PC-3 (cell line): ENCODE data around the gene CEPT1. TPM values are rescaled to one million over a fixed set of nuclear protein-coding genes. Genes with fewer than 3 reads are reported as not detected.

ENCODE experiments used
- ATAC-seq: fragments of 200-7000 bp; cut with Tn5 transposase; 2 replicates; pipeline ENCODE4 v1.9.1; 2020; ENCODE audit warnings: mild to moderate bottlenecking, moderate library complexity
- BruUV-seq: library from RNA; stranded (reverse); fragments of 400-500 nt; replicated peaks from 2 replicates; lab custom pipeline; 2021; lab: Mats Ljungman, UMichigan
- CTCF ChIA-PET: fragments of 300-600 bp; sonication (Branson Sonifier 250); formaldehyde crosslinking; loops from one replicate; lab custom pipeline; 2022; ENCODE audit warnings: antibody characterized with exemption; lab: Charles Lee
- POLR2A ChIA-PET: fragments of 300-600 bp; sonication (Branson Sonifier 250); formaldehyde crosslinking; loops from one replicate; lab custom pipeline; 2022; ENCODE audit warnings: antibody characterized with exemption; ENCODE audit not compliant: unreplicated experiment; lab: Charles Lee
- DNase-seq: peaks from one replicate; pipeline ENCODE4 v3.0.0-alpha.2; 2015
- H2AFZ ChIP-seq: fragments of 300-600 bp; sonication (generic); 2 replicates; pipeline ENCODE4 v1.6.0; 2016; ENCODE audit warnings: antibody characterized with exemption, low read length
- H3F3A ChIP-seq: fragments of 300-600 bp; sonication (generic); one replicate; pipeline ENCODE4 v1.6.0; 2017; ENCODE audit warnings: antibody characterized with exemption, low read length, control low read depth, mild to moderate bottlenecking; ENCODE audit not compliant: unreplicated experiment
- H3K27ac ChIP-seq: fragments of 300-600 bp; sonication (generic); 2 replicates; pipeline ENCODE4 v1.5.1; 2016; ENCODE audit warnings: mild to moderate bottlenecking, low read length
- H3K27me3 ChIP-seq: fragments of 300-600 bp; sonication (generic); 2 replicates; pipeline ENCODE4 v1.6.1; 2016; ENCODE audit warnings: low read length, mixed read lengths
- H3K36me3 ChIP-seq: fragments of 300-600 bp; sonication (generic); 2 replicates; pipeline ENCODE4 v1.6.1; 2016; ENCODE audit warnings: low read depth, mixed run types, low read length, mixed read lengths
- H3K4me1 ChIP-seq: fragments of 300-600 bp; sonication (generic); 2 replicates; pipeline ENCODE4 v1.5.1; 2016; ENCODE audit warnings: low read length; ENCODE audit not compliant: insufficient read depth
- H3K4me2 ChIP-seq: fragments of 300-600 bp; sonication (generic); 2 replicates; pipeline ENCODE4 v1.6.0; 2016; ENCODE audit warnings: low read length
- H3K4me3 ChIP-seq: fragments of 300-600 bp; sonication (generic); 2 replicates; pipeline ENCODE4 v1.5.1; 2016; ENCODE audit warnings: mild to moderate bottlenecking, low read length, mixed read lengths
- H3K79me2 ChIP-seq: fragments of 300-600 bp; sonication (generic); 2 replicates; pipeline ENCODE4 v1.6.1; 2017; ENCODE audit warnings: low read length, mixed read lengths
- H3K9ac ChIP-seq: fragments of 300-600 bp; sonication (generic); 2 replicates; pipeline ENCODE4 v1.6.0; 2016; ENCODE audit warnings: mild to moderate bottlenecking, low read length
- H3K9me2 ChIP-seq: fragments of 300-600 bp; sonication (generic); replicated peaks from 2 replicates; pipeline ENCODE4 v1.6.1; 2016; ENCODE audit warnings: mixed run types, low read length, mixed read lengths
- H3K9me3 ChIP-seq: fragments of 300-600 bp; sonication (generic); 2 replicates; pipeline ENCODE4 v1.6.1; 2016; ENCODE audit warnings: low read length, mixed read lengths
- H4K20me1 ChIP-seq: fragments of 300-600 bp; sonication (generic); 2 replicates; pipeline ENCODE4 v1.6.1; 2016; ENCODE audit warnings: low read length, mixed read lengths
- CTCF ChIP-seq: fragments of 300-600 bp; sonication (generic); conservative IDR thresholded peaks from 2 replicates; pipeline ENCODE4 v1.5.1; 2017; ENCODE audit warnings: antibody characterized with exemption, low read depth, mild to moderate bottlenecking, low read length
- EZH2 ChIP-seq: fragments of 300-600 bp; sonication (generic); IDR thresholded peaks from one replicate; pipeline ENCODE4 v1.6.1; 2017; ENCODE audit warnings: antibody characterized with exemption, mild to moderate bottlenecking, low read length; ENCODE audit not compliant: unreplicated experiment
- EZH2phosphoT487 ChIP-seq: fragments of 300-600 bp; sonication (generic); IDR thresholded peaks from 2 replicates; pipeline ENCODE4 v1.6.1; 2018; ENCODE audit warnings: mild to moderate bottlenecking, antibody characterized with exemption, low read length, borderline replicate concordance
- intact Hi-C: fragments of 100-400 bp; cut with micrococcal nuclease; formaldehyde crosslinking; loops from 2 replicates; pipeline ENCODE4 v1.9.0; 2023
- total RNA-seq: library from RNA; depleted of rRNA; stranded (reverse); fragments of >200 nt; gene quantifications from 2 replicates; pipeline ENCODE4 v1.2.3, GENCODE V29; 2014

The CEPT1 gene
- total RNA-seq, 1 experiment from 2014 or later = 20.6 TPM

GRCh38 chr1:111227434-111227833 lies 87.4 kb downstream of the CEPT1 start, which contains the start of gene CHI3L2:
Gene CHI3L2 (plus strand): TSS chr1:111227713. CDS start chr1:111227730, 17 bp downstream.
- POLR2A ChIA-PET = interaction anchor here (0.6 kb wide), 1 partner anchor 172 kb away, joined by 5 read pairs; no protein-coding TSS in a partner anchor
- ATAC-seq = no peak
- intact Hi-C loops = loop anchor here (5.0 kb wide), 1 partner anchor 540 kb away; no protein-coding TSS in a partner anchor
- no peaks in the 10 kb centered on the region for H3K9me2 ChIP-seq
- CTCF ChIA-PET = no interaction called here
- peak within 1 kb of the TSS; percentile 77 for H3K4me2 ChIP-seq
- H3K36me3 ChIP-seq = no peaks in the 10 kb centered on the region
- H3K4me1 ChIP-seq = peaks cover 37% of the 10 kb centered on the region
- H3K79me2 ChIP-seq = no peaks in the 10 kb centered on the region
- peak within 1 kb of the TSS; percentile 63 for H2AFZ ChIP-seq
- no peaks in the 10 kb centered on the region for H3K9me3 ChIP-seq
- TF ChIP-seq CTCF (no peak), EZH2 (no peak), EZH2phosphoT487 (no peak)
- peak within 1 kb of the TSS; percentile 9; the same call in 1 of the 2 replicates for H3K4me3 ChIP-seq
- no peak for DNase-seq
- BruUV-seq = no TSS peak
- no peaks in the 10 kb centered on the region for H3K27me3 ChIP-seq
- no peaks in the 10 kb centered on the region for H3F3A ChIP-seq
- H3K9ac ChIP-seq = peak within 1 kb of the TSS; percentile 46
- H4K20me1 ChIP-seq = no peaks in the 10 kb centered on the region
- H3K27ac ChIP-seq = peak within 1 kb of the TSS; percentile 89

- BruUV-seq = no TSS peak
- H3K27ac ChIP-seq = peak overlapping the region; percentile 89
These were observed 88.1 kb downstream of the CEPT1 start for GRCh38 chr1:111227851-111228747.

More at GRCh38 chr1:111227851-111228747, 88.1 kb downstream of the CEPT1 start:
- DNase-seq (peak; percentile 91), ATAC-seq (peak; percentile 100)
- H3K79me2 ChIP-seq = no peaks in the 10 kb centered on the region
- intact Hi-C loops = loop anchor here (5.0 kb wide), 1 partner anchor 539 kb away; no protein-coding TSS in a partner anchor
- H3K9me3 ChIP-seq = no peaks in the 10 kb centered on the region
- H3K9me2 ChIP-seq = no peaks in the 10 kb centered on the region
- peak overlapping the region; percentile 77 for H3K4me2 ChIP-seq
- H3F3A ChIP-seq = no peaks in the 10 kb centered on the region
- POLR2A ChIA-PET = interaction anchor here (0.6 kb wide), 1 partner anchor 172 kb away, joined by 5 read pairs; no protein-coding TSS in a partner anchor
- H3K4me1 ChIP-seq = peaks cover 31% of the 10 kb centered on the region
- no peaks in the 10 kb centered on the region for H3K36me3 ChIP-seq
- H3K4me3 ChIP-seq = peak overlapping the region; percentile 9; the same call in 1 of the 2 replicates
- H2AFZ ChIP-seq = peak overlapping the region; percentile 63
- CTCF ChIA-PET = interaction anchor here (0.6 kb wide), 1 partner anchor 106 kb away, joined by 3 read pairs; no protein-coding TSS in a partner anchor
- no peaks in the 10 kb centered on the region for H3K27me3 ChIP-seq
- H3K9ac ChIP-seq = peak overlapping the region; percentile 46
- no peaks in the 10 kb centered on the region for H4K20me1 ChIP-seq
- TF ChIP-seq CTCF = no peak
- TF ChIP-seq EZH2 = no peak
- no peak for TF ChIP-seq EZH2phosphoT487
